Esophagus muscularis mucosa (tissue), 4 donors: Measurements from ENCODE around the gene KRT13. TPM values are rescaled to one million over a fixed set of nuclear protein-coding genes. Genes with fewer than 3 reads are reported as not detected.

ENCODE experiments used
- DNase-seq: peaks from one replicate; pipeline ENCODE4 v3.0.0-alpha.2; 2017; ENCODE audit errors: extremely low spot score
- H3K27ac ChIP-seq, 4 donors: fragments of 200-600 bp; sonication (generic); replicated peaks in 1 of 4; 1 replicate in 3 of 4; 2 replicates in 1 of 4; pipeline ENCODE4 v1.5.1; 2016 to 2019; ENCODE audit warnings: mild to moderate bottlenecking in 1 of 4
- H3K27me3 ChIP-seq, 4 donors: fragments of 200-600 bp; sonication (generic); one replicate each; pipeline versions ENCODE4 v1.5.1 to v1.6.0; 2016 to 2019
- H3K36me3 ChIP-seq, 4 donors: fragments of 200-600 bp; sonication (generic); one replicate each; pipeline ENCODE4 v1.5.1; 2016 to 2019
- H3K4me1 ChIP-seq, 4 donors: fragments of 200-600 bp; sonication (generic); one replicate each; pipeline ENCODE4 v1.5.1; 2016 to 2019
- H3K4me3 ChIP-seq, 4 donors: fragments of 200-600 bp; sonication (generic); 1 replicate in 2 of 4; 2 replicates in 2 of 4; pipeline ENCODE4 v1.5.1; 2016 to 2019; ENCODE audit warnings: mild to moderate bottlenecking in 4 of 4, moderate library complexity in 1 of 4
- H3K9me3 ChIP-seq, 4 donors: fragments of 200-600 bp; sonication (generic); 1 replicate in 3 of 4; 2 replicates in 1 of 4; pipeline ENCODE4 v1.5.1; 2016 to 2019
- CTCF ChIP-seq, 3 experiments: fragments of 200-600 bp in 2 of 3; fragments of 450-650 bp in 1 of 3; sonication (generic) in 2 of 3; IDR thresholded peaks; one replicate each; pipeline ENCODE4 v1.5.1; 2017 to 2019; ENCODE audit warnings: antibody characterized with exemption in 3 of 3, mild to moderate bottlenecking in 2 of 3, moderate library complexity in 1 of 3
- EP300 ChIP-seq: sonication (generic); formaldehyde crosslinking; IDR thresholded peaks from one replicate; pipeline ENCODE4 v1.6.1; 2017; ENCODE audit warnings: antibody characterized with exemption
- POLR2A ChIP-seq: fragments of 450-650 bp; IDR thresholded peaks from one replicate; pipeline ENCODE4 v1.6.1; 2017; ENCODE audit warnings: antibody characterized with exemption, moderate library complexity, mild to moderate bottlenecking, low read depth
- POLR2AphosphoS5 ChIP-seq, 2 donors: sonication (generic); formaldehyde crosslinking; IDR thresholded peaks; one replicate each; pipeline ENCODE4 v1.6.1; 2017; ENCODE audit warnings: antibody characterized with exemption in 2 of 2
- WGBS: methylation state at CpG from one replicate; pipeline ENCODE4 v1.1.5; 2018; 5-methylcytosine and 5-hydroxymethylcytosine counted together
- intact Hi-C: fragments of 100-400 bp; cut with DNase I; formaldehyde crosslinking; loops from one replicate; pipeline ENCODE4 v1.15.1; 2023
- total RNA-seq, 4 donors: library from RNA; depleted of rRNA; stranded (reverse); fragments of >200 nt; gene quantifications; one replicate each; pipeline versions ENCODE4 v1.1.0 to v1.2.1, GENCODE V29; 2016

Gene KRT13
- total RNA-seq, 4 donors from 2014 or later, result 0.39 to 23.3 (median 0.52) TPM; not detected in 1

- Histone ChIP-seq H3K36me3 (no peaks in the 10 kb centered on the region), H3K9me3 (no peaks in the 10 kb centered on the region), H3K4me1 (peaks cover 8 to 16% (median 12%) of the 10 kb centered on the region in 4 donors), H3K27ac (no peak overlapping the region), H3K27me3 (peaks cover 0 to 56% (median 19%) of the 10 kb centered on the region in 4 donors), H3K4me3 (no peak overlapping the region)
- 85% methylated on average over 6 of the region's 11 CpGs for WGBS
- TF ChIP-seq EP300, result no peak
- TF ChIP-seq POLR2AphosphoS5 (IDR thresholded peaks at IDR 0.05), result no peak
- no peak for TF ChIP-seq CTCF (IDR thresholded peaks at IDR 0.05)
- TF ChIP-seq POLR2A, result no peak
- intact Hi-C loops, result no loop called here
- no peak for DNase-seq
Measured at GRCh38 chr17:41524261-41524660, 18.8 kb upstream of the KRT13 start.

- H3K36me3 ChIP-seq, result no peaks in the 10 kb centered on the region
- H3K4me3 ChIP-seq, result no peak overlapping the region
- peaks cover 8 to 16% (median 12%) of the 10 kb centered on the region in 4 donors for H3K4me1 ChIP-seq
- DNase-seq, result no peak
- no peak overlapping the region for H3K27ac ChIP-seq
- WGBS, result 79% methylated on average over 10 of the region's 19 CpGs
- H3K27me3 ChIP-seq, result peaks cover 0 to 56% (median 19%) of the 10 kb centered on the region in 4 donors
- TF ChIP-seq EP300, result no peak
- no peak for TF ChIP-seq POLR2A
- TF ChIP-seq POLR2AphosphoS5 (IDR thresholded peaks at IDR 0.05), result no peak
- TF ChIP-seq CTCF (IDR thresholded peaks at IDR 0.05), result no peak
- H3K9me3 ChIP-seq, result no peaks in the 10 kb centered on the region
- intact Hi-C loops, result no loop called here
Measured at GRCh38 chr17:41523787-41524186, 18.4 kb upstream of the KRT13 start.

- WGBS, result 65% methylated on average over 4 of the region's 4 CpGs
- Histone ChIP-seq H3K27me3 (peaks cover 0 to 53% (median 14%) of the 10 kb centered on the region in 4 donors), H3K36me3 (no peaks in the 10 kb centered on the region), H3K27ac (no peak overlapping the region), H3K4me3 (no peak overlapping the region), H3K9me3 (no peaks in the 10 kb centered on the region), H3K4me1 (peaks cover 6 to 12% (median 9%) of the 10 kb centered on the region in 4 donors)
- DNase-seq, result no peak
- intact Hi-C loops, result no loop called here
- TF ChIP-seq EP300, result no peak
- no peak for TF ChIP-seq CTCF (IDR thresholded peaks at IDR 0.05)
- no peak for TF ChIP-seq POLR2AphosphoS5 (IDR thresholded peaks at IDR 0.05)
- no peak for TF ChIP-seq POLR2A
Measured at GRCh38 chr17:41523225-41523593, 17.8 kb upstream of the KRT13 start.

- H3K27me3 ChIP-seq, result peaks cover 0 to 47% (median 8%) of the 10 kb centered on the region in 4 donors
Measured at GRCh38 chr17:41522301-41523224, 17.2 kb upstream of the KRT13 start.

More at GRCh38 chr17:41522301-41523224, 17.2 kb upstream of the KRT13 start:
- intact Hi-C loops, result no loop called here
- Histone ChIP-seq H3K36me3 (no peaks in the 10 kb centered on the region), H3K9me3 (no peaks in the 10 kb centered on the region), H3K27ac (no peak overlapping the region), H3K4me3 (no peak overlapping the region), H3K4me1 (peaks cover under 1 to 6% (median 3%) of the 10 kb centered on the region in 4 donors)
- TF ChIP-seq EP300, result no peak
- no peak for TF ChIP-seq CTCF (IDR thresholded peaks at IDR 0.05)
- no peak for TF ChIP-seq POLR2AphosphoS5 (IDR thresholded peaks at IDR 0.05)
- TF ChIP-seq POLR2A, result no peak
- no peak for DNase-seq
- WGBS, result 91% methylated on average over 9 of the region's 12 CpGs
